GM12892 (cell line): ENCODE data around the gene SMG5.

Source experiments
- POLR2A ChIP-seq: IDR thresholded peaks from 2 replicates; pipeline ENCODE4 v1.6.1; 2011; ENCODE audit warnings: low read depth, low read length, control low read depth
- POLR2AphosphoS5 ChIP-seq: IDR thresholded peaks from 2 replicates; pipeline ENCODE4 v1.6.1; 2011; ENCODE audit warnings: low read depth, low read length, control low read depth

- no peak for TF ChIP-seq POLR2A
- TF ChIP-seq POLR2AphosphoS5, result no peak
These were observed 22.8 kb downstream of the SMG5 start for GRCh38 chr1:156259805-156260204.
